ENCODE measurements around the gene AP3B1.
"Not testable (repeated sequence)": the region's sequence is repeated elsewhere in the genome, so short reads cannot be mapped to it uniquely, and the experiment has no call there.

The AP3B1 gene

GRCh38 chr5:78157001-78157400 lies 137.5 kb downstream of the AP3B1 start:
- DNase-seq (ENCODE audit: low read depth in 2 of 2, low spot score in 1 of 2): no peak

GRCh38 chr5:78151594-78152271 lies 142.8 kb downstream of the AP3B1 start:
- DNase-seq (ENCODE audit: low read depth in 2 of 2, low spot score in 1 of 2): no peak

DNA sequence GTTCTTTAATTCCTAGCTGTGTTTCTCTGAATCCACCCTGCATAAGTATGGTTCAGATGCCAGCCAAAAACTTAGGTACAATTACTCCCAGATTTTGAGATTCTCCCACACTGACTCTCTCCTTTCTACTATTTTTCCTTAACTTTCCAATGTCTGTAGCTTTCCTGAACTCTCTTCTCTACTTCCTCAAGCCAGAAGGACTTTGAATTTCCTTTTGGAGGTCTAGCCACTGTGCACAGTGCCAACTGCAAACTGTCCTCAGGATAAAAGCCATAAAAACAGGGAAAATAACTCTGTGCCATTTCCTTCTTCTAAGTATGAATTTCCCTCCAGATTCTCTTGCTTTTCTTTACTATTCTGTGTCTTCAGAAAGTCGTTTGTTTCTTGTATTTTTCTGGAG lies 157.2 kb downstream of the AP3B1 start:
- DNase-seq (ENCODE audit: low read depth in 2 of 2, low spot score in 1 of 2): no peak

- DNase-seq (ENCODE audit: low read depth in 2 of 2, low spot score in 1 of 2): no peak
These were observed 161.1 kb downstream of the AP3B1 start for GRCh38 chr5:78133423-78133822.

DNA sequence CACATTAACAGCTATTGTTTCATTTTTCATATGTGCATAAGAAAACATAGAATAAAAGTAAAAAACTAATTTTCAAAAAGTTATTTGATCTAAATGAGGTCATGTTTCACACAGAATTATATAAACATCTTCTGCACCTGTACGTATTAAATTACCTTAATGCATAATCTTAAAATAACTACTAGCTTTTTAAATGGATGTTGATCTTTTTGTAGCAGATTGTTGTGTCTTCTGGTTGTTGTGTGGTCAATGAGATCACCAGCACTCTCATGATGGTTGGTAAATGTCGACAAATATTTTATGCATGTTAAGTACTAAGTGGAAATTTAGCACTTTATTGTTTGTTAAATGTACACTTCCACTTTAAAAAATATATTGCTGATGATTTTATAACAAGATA lies 162.0 kb downstream of the AP3B1 start:
- no peak for DNase-seq (ENCODE audit: low read depth in 2 of 2, low spot score in 1 of 2)

GRCh38 chr5:78129597-78129996 lies 164.9 kb downstream of the AP3B1 start:
- no peak for DNase-seq (ENCODE audit: low read depth in 2 of 2, low spot score in 1 of 2)

DNA sequence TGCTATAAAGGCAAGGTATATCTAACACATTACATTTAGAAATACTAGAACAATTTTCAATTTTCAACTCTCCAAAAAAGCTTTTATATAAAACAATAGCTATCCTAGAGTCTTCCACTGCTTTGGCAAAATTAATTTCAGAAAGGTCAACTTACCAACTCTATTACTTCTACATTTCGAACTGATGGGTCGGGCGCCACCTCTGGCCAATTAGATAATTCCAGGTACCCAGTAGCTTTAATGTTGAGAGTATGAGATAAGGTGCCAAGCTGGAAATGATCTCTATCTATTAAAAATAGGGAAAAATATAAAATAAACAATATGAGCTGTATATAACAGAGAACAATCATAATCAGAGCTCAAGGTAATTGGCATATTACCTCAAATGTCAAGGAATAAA lies 166.6 kb downstream of the AP3B1 start:
- no peak for DNase-seq (ENCODE audit: low read depth in 2 of 2, low spot score in 1 of 2)

DNA sequence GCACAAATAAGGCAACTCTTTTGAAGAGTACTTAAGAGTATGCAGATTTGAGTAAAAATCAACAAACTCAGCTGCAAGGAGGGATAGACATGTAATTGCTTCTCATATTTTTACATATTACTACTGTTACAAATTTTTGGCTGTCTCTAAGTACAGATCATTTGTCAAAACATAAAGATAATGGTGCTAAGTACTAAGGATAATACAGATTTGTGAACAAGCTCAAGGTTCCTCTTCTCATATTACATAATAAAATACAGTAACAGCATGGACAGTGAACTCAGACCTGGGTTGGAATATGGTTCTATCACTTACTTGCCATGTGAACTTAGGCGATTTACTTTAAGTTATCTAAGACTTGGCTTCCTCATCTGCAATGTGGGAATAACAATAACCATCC lies 168.0 kb downstream of the AP3B1 start:
- DNase-seq (ENCODE audit: low read depth in 2 of 2, low spot score in 1 of 2): no peak

DNA sequence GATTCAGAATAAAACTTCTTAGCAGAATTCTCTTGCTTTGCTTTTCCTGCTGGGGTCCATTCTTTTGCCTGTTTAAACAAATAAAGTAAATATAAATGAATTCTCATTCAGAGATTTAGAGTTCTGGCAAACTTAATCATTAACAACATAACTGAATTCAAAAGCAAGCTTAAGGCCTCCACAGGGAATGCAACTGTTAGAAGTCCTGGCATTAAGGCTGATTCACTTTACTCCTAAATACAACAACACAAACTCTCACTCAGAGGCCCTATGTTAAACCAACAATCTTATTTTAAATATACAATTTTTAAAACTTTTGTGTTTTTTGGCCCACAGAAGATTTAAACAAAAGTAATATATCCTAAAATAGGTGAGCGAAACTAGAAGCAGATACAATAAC lies 178.3 kb downstream of the AP3B1 start:
- DNase-seq (ENCODE audit: low read depth in 2 of 2, low spot score in 1 of 2): no peak

GRCh38 chr5:78113689-78114264 lies 180.7 kb downstream of the AP3B1 start:
- no peak for DNase-seq (ENCODE audit: low read depth in 2 of 2, low spot score in 1 of 2)

DNA sequence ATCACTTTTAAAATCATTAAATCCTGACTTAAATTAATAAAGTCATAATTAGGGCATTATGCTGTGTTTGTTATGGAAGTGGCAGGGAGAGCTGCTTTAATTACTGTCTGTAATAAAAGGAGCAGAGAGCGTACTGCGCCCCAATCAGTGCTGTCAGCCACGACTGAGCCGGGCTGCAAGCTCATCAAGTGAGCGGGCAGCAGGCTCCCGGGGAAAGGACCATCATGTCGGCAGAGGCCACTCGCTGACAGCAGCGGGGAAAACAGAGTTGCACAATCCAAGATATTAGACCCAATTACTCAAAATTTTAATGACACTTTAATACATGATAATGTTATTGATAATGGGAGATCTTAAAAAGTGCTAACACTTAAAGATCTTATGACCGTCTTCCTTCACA lies 181.6 kb downstream of the AP3B1 start:
- no peak for DNase-seq (ENCODE audit: low read depth in 2 of 2, low spot score in 1 of 2)

DNA sequence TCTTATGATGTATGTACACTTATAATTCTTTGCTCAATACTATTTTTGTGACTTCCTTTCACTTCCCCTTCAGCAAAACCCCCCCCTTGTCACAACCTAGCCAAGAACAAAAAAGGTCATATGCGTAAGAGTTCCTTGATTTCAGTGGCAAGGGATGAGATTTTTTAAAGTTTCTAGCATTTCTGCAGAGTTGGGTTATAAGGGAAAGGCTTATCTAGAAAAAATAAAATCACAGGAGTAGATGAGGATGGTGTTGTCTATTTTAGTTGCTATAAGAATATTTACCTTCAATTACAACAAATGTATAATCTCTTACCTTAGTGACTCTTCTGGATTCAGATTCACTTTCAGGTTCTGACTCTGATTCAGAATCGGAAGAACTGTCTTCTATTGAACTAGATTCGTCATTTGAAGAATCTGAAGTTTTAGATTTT lies 184.6 kb downstream of the AP3B1 start:
- no peak for DNase-seq (ENCODE audit: low read depth in 2 of 2, low spot score in 1 of 2)

GRCh38 chr5:78108564-78108963 lies 185.9 kb downstream of the AP3B1 start:
- DNase-seq (ENCODE audit: low read depth in 2 of 2, low spot score in 1 of 2): no peak

DNA sequence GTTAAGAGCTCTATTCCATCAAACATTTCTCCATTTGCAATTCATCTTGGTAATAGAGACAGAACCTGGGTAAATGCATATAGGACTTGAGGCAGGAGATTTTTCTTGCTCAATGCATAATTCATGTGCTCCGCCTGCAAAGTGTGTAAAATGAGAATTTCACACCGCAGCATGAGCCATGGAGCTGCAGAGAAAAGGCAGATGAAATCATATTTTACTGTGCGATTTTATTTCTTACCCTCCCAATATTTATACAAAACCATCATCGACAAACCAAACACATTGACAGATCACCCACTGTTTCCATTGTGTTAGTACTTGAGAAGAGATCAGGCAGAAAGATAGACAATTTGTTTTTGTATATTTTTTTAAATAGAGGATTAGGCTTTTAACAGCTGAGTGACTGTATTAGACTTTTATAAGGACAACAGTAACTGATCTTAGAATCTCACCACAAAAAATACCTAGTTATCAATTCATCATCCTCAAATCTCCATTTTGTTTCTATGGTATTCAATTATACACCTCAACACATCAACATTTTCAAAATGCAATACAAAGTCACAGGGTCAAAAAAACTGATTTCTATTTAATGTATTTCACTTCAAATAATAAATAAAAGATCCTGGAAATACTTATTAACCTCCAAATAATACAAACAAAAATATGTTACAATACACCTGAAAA lies 191.1 kb downstream of the AP3B1 start:
- DNase-seq (ENCODE audit: low read depth in 2 of 2, low spot score in 1 of 2): no peak

- DNase-seq (ENCODE audit: low read depth in 2 of 2, low spot score in 1 of 2): no peak
These were observed 192.0 kb downstream of the AP3B1 start for GRCh38 chr5:78102500-78102899.

DNA sequence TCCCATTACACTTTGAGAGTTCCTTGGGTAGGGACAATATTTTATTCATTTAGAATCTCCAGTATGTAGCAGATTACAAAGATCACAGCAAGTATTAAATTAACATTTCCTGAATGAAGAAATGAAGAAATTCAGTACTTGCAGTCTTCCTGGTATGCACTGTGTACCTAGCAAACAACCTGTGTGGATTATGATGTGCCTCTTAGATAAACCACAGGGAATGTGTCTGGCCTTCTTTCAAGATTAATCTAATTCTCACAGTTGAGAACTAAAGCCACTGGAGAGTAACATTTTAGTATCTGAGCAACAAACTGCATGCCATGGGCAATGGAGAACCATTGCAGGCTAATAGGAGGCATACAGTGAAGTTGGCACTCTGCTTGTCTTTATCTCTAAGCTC lies 199.4 kb downstream of the AP3B1 start:
- no peak for DNase-seq (ENCODE audit: low read depth in 2 of 2, low spot score in 1 of 2)

- DNase-seq (ENCODE audit: low read depth in 2 of 2, low spot score in 1 of 2): no peak
These were observed 204.5 kb downstream of the AP3B1 start for GRCh38 chr5:78090002-78090401.

DNA sequence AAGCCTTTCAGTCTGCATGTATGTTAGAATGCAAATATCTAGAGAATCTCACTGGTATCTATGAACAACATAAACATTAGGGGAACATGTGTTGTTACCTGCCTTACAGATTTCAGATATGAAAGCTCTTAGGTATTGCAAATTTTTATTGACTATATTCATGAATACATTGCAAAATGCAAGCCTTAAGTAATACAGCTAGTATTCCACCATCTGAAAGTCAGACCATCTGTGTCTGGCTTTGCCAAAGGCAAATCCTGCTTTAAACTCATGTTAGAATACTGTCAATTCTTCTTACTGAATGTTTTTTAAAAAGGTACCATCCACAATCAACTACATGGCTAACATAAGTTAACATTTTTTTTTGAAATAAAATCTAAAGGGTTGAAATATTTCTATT lies 215.6 kb downstream of the AP3B1 start:
- no peak for DNase-seq (ENCODE audit: low read depth in 2 of 2, low spot score in 1 of 2)

DNA sequence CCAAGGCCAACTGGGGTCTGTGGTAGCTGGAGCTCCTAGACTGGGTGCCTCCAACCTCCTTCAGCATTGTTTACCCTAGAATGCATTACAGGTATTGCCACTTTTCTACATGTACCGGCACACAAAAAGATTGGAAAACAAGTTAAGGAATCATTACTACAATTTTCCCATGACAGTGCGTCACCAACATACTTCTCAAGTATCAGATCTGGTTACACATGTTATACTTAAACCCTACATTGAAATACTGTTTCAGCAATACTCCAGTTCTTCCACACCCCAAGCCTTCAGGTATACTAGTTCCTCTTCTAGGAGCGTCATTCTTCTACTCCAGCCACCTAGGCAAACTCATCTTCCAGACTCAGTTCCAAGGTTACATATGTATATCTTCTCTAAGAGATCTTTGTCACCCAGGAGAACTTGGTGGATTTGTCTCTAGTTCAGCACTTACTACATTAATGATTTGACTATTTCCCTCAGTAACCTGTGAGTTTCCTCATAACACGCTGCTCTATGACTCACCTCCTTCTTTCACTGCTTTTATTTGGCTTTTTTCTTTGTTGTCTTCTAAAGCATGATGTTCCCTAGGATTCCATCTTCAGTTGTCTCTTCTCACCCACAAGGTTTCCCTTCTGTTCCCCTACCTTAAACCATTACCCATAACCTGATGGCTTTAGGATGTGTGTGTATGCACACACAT lies 217.0 kb downstream of the AP3B1 start:
- no peak for DNase-seq (ENCODE audit: low read depth in 2 of 2, low spot score in 1 of 2)

DNA sequence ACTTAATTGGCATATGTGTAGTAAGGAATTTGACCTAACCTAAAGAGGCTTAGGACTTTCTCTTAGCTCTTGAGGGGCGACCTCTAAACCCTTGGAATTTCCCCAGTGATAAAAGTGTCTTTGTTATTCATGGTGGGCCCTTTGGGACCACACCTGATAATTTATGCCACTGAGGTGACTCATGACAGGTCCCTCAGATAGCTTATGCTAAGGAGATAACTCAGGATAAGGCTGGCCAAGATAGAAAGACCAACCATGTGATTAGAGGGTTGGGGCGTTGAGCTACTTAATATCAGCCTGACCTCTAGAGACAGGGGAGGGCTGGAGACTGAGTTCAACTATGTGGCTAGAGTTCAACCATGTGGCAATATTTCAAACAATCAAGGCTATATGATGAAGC lies 218.1 kb downstream of the AP3B1 start:
- no peak for DNase-seq (ENCODE audit: low read depth in 2 of 2, low spot score in 1 of 2)

DNA sequence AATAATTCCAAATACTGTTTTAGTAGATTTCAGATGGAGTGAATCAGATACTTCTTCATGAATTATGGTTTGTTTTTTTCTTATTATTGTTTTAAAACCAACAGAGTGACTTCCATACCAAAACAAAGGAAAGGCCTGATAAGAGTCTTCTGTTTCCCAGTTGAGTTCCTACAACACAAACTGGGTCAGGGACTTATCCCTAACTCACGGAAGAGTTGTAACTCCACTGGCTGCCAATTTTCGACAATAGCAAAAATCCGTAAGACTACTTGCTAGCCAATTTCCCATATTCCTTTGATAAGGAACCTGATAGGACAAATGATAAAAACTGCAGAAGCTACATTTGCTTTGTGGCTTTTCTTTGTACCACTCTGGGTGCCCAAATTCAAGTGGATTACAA lies 219.2 kb downstream of the AP3B1 start:
- no peak for DNase-seq (ENCODE audit: low read depth in 2 of 2, low spot score in 1 of 2)

DNA sequence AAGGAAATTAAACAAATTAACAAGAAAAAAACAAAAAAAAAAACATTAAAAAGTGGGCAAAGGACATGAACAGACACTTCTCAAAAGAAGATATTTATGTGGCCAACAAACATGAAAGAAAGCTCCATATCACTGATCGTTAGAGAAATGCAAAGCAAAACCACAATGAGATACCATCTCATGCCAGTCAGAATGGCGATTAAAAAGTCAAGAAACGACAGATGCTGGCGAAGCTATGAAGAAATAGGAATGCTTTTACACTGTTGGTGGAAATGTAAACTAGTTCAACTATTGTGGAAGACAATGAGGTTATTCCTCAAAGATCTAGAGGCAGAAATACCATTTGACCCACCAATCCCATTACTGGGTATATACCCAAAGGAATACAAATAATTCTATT lies 223.8 kb downstream of the AP3B1 start:
- not testable (repeated sequence) for DNase-seq (ENCODE audit: low read depth in 2 of 2, low spot score in 1 of 2)

Data from stimulated activated CD8-positive, alpha-beta memory T cell treated with anti-CD3 and anti-CD28 coated beads, Interleukin-4, amount 100 ng/mL, for 1 hour (primary cell).